Measurements from ENCODE around the gene TRAPPC12.

The TRAPPC12 gene

DNA sequence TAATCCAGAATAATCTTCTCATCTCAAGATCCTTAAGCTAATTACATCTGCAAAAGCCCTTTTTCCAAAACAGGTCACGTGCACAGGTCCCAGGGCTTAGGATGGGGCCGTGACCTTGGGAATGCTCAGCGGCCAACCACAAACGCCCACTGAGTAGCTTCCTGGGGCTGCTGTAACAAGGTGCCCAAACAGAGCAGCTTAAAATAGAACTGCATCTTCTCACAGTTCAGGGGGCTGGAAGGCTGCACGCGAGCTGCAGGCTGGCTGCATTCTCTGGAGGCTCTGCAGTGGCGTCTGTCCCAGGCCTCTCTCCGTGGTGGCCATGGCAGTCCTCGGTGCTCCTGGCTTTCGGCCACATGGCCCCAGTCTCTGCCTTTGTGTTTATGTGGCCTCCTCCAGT is 107.9 kb downstream of the TRAPPC12 start:
- TF ChIP-seq, protein P1, sequence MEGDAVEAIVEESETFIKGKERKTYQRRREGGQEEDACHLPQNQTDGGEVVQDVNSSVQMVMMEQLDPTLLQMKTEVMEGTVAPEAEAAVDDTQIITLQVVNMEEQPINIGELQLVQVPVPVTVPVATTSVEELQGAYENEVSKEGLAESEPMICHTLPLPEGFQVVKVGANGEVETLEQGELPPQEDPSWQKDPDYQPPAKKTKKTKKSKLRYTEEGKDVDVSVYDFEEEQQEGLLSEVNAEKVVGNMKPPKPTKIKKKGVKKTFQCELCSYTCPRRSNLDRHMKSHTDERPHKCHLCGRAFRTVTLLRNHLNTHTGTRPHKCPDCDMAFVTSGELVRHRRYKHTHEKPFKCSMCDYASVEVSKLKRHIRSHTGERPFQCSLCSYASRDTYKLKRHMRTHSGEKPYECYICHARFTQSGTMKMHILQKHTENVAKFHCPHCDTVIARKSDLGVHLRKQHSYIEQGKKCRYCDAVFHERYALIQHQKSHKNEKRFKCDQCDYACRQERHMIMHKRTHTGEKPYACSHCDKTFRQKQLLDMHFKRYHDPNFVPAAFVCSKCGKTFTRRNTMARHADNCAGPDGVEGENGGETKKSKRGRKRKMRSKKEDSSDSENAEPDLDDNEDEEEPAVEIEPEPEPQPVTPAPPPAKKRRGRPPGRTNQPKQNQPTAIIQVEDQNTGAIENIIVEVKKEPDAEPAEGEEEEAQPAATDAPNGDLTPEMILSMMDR (IDR thresholded peaks at IDR 0.05; ENCODE audit: borderline replicate concordance, insufficient read depth, low read depth, low read length): no peak
- H3K4me3 ChIP-seq (ENCODE audit: low read depth, low read length): no peak overlapping the region

DNA sequence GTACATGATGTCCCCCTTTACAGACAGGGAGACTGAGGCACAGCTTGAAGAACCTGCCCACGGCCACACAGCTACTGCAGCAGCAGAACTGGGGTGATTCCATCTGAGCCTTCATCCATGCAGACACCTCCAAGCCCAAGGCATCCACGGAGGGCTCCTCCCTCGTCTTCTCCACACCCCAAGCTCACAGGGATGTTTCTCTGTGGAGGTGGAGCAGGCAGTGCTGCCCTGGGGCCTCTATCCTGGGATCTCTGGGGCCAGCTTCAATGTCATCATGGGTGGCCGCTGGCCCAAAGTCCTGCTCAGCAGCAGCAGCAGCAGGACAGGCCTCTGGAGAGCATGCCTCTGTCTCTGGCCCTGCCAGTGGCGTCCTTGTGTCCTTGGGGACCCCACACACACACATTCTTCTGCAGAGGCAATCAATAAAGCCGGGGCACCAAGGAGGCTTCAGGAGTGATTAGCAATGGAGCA is 108.6 kb downstream of the TRAPPC12 start:
- no peak overlapping the region for H3K4me3 ChIP-seq (ENCODE audit: low read depth, low read length)
- TF ChIP-seq, protein P1 (IDR thresholded peaks at IDR 0.05; ENCODE audit: borderline replicate concordance, insufficient read depth, low read depth, low read length): no peak

DNA sequence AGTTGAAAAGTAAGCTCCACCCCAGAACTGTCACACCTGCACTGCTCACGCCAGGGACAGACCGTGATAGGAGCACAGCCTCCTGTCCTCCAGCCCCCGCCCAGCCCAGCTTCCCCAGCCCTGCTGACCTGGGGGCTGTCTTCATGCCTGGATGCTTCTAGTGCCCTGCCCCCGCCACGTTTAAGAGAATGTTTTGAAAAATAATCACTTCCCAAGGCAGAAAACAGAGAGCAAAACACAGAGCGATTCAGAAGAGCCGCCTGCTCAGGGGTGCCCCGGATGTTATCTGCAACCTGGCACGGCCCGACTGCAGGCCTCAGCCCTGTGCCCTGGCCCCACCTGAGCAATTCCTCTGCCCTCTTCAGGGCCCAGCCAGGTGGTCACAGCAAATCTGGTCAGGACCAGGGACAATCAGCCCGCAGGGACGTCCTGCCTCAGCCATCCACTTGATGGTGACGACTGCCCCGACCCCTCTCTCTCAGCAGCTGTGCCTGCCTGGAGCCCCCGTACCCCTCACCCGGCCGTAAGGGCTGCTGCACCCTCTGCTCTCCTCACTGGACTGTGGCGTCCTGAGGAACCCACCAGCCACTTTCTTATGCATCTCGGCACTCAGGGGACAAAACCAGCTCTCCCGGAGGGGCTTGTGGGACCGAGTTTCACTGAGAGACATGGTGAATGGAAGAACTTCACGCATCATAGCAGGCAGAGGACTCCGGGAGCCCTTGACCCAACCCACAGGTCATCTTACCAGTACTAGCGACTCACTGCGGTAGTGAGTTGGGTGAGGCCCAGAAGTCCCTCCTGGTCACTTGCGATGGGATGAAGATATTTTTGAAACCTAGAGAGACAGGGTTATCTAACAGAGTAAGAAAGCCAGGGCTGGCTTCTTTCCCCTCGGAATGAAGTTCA is 109.6 kb downstream of the TRAPPC12 start:
- TF ChIP-seq, protein P1 (IDR thresholded peaks at IDR 0.05; ENCODE audit: borderline replicate concordance, insufficient read depth, low read depth, low read length): no peak
- H3K4me3 ChIP-seq (ENCODE audit: low read depth, low read length): no peak overlapping the region

DNA sequence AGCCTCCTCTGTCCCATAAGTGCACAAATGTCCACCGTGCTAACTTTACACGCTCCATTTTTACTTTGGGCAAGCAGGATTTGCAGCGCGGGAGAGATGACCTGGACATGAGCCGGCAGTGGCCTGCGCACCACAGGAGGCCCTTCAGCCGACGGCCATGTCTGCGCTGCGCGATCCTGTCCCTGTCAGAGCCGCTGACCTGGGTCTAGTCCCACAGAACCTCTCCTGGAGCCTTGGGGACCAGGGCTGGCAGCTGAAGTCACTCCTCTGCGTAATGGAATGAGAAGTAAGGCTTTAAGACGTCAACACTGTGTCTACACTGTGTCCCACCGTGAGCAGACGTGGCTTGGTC is 110.2 kb downstream of the TRAPPC12 start:
- H3K4me3 ChIP-seq (ENCODE audit: low read depth, low read length): no peak overlapping the region
- TF ChIP-seq, protein P1 (IDR thresholded peaks at IDR 0.05; ENCODE audit: borderline replicate concordance, insufficient read depth, low read depth, low read length): no peak

DNA sequence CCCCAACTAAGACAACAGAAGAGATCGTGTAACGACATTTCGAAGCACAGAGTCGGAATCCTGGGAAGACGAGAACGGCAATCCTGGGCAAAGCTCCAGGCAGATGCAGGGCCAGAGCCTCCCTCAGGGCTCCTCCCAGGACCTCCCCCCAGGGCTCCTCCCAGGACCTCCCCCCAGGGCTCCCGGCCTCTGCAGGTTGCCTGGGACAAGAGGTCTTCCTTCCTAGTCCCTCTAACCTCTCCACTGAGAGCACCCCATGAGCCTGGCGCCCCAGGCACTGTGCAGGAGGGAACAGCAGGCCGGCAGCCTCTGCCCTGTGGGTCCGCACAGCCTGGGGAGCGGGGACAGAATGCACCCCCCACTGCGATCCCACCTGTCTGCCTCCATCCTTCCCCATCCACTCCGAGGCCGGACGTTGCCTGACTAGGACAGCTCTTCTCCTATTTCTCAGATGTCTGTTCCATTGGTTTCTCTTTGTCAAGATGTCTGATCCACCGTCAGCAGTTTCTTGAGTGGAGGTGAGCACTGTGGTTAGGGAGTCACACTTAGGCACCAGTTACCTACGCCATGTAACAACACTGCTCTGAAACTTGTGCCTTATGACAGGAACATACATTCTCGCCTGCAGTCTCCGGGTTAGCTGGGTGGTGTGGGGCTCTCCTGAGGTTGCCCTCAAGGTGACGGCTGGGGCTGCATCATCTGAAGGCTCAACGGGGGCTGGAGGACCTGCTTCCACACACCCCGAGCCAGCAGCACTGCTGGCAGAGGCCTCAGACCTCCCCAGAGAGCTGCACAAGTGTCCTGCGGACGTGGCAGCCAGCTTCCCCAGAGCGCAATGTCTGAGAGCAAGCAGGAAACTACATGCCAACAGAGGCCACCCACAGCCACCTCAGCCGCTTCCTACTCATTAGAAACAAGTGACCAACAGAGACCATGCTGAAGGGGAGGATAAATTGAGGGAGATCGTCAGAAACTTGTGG is 111.0 kb downstream of the TRAPPC12 start:
- H3K4me3 ChIP-seq (ENCODE audit: low read depth, low read length): no peak overlapping the region
- TF ChIP-seq, protein P1 (IDR thresholded peaks at IDR 0.05; ENCODE audit: borderline replicate concordance, insufficient read depth, low read depth, low read length): no peak

DNA sequence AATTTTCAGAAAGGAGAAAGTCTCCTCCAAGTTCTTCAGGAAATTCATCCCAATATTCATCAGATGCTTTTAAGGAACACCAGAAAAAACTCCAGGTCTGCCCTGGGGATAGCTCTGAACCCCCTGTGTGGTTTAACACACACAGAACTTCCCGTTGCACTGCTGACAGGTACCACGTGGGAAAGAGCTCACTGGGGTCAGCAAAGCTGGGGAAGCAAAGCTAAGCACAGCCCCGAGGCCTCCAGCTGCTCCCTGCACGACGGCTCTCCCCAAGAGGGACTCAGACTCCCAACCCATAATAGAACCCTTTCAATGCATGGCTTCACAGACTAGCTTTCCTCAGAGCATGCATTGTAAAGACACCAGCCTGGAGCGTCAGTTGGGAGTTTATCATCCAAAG is 111.8 kb downstream of the TRAPPC12 start:
- H3K4me3 ChIP-seq (ENCODE audit: low read depth, low read length): no peak overlapping the region
- TF ChIP-seq, protein P1 (IDR thresholded peaks at IDR 0.05; ENCODE audit: borderline replicate concordance, insufficient read depth, low read depth, low read length): no peak

All from GM12875 (cell line).